Activated CD8-positive, alpha-beta memory T cell treated with anti-CD3 and anti-CD28 coated beads, Interleukin-2, amount 10 ng/mL, durations not matched to agents 7 days and 5 days (primary cell): Measurements from ENCODE around the gene PSMF1. TPM values are rescaled to one million over a fixed set of nuclear protein-coding genes. Genes with fewer than 3 reads are reported as not detected.

ENCODE experiments used
- ATAC-seq: fragments of 150-1000 bp; cut with Tn5 transposase; one replicate; pipeline ENCODE4 v1.10.0; 2021; ENCODE audit warnings: moderate library complexity
- CTCF ChIA-PET: fragments of 350-600 bp; sonication (Branson Sonifier 250); formaldehyde crosslinking; loops from one replicate; lab custom pipeline; 2021; ENCODE audit warnings: antibody characterized with exemption; lab: Charles Lee
- DNase-seq: peaks from one replicate; pipeline ENCODE4 v3.0.0-alpha.2; 2020
- H3K27ac Mint-ChIP-seq: one replicate; pipeline ENCODE4 v1.8.0; 2021; ENCODE audit warnings: mild to moderate bottlenecking, mixed read lengths
- H3K27me3 Mint-ChIP-seq: one replicate; pipeline ENCODE4 v1.8.0; 2021; ENCODE audit warnings: mixed read lengths
- H3K36me3 Mint-ChIP-seq: one replicate; pipeline ENCODE4 v1.8.0; 2021; ENCODE audit warnings: mild to moderate bottlenecking, mixed read lengths
- H3K4me1 Mint-ChIP-seq: one replicate; pipeline ENCODE4 v1.8.0; 2021; ENCODE audit warnings: mixed read lengths
- H3K4me3 Mint-ChIP-seq: one replicate; pipeline ENCODE4 v1.8.0; 2021; ENCODE audit warnings: mild to moderate bottlenecking, moderate library complexity, mixed read lengths
- H3K9me3 Mint-ChIP-seq: one replicate; pipeline ENCODE4 v1.8.0; 2022; ENCODE audit warnings: low read depth, mixed read lengths
- total RNA-seq, 2 experiments: library from RNA; stranded (reverse); gene quantifications; one replicate each; pipeline ENCODE4 v1.2.3, GENCODE V29; 2021

PSMF1 gene
- total RNA-seq, 2 experiments from 2014 or later = 146 to 147 TPM

DNA sequence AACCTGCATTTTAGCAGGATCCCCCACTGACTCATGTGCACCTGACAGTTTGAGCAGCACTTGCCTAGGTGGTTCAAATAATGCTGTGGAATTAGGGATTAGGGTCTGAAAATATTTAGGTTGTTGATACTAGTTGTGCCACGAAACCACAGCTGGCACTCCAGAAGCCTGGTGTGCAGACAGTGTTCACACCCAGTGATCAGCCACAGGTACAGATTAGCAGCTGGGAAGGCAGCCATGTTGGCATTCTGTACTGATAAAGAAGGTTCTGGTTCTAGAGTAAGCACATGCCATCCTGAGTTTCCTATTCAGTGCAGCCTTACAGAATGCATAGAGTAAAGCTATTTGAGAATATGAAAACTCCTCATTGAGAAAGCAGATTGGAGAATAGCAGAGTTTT lies 36.3 kb downstream of the PSMF1 start:
- peaks cover 16% of the 10 kb centered on the region for H3K4me1 Mint-ChIP-seq
- no peak overlapping the region for H3K4me3 Mint-ChIP-seq
- no peaks in the 10 kb centered on the region for H3K9me3 Mint-ChIP-seq
- no peak for DNase-seq
- no peaks in the 10 kb centered on the region for H3K27me3 Mint-ChIP-seq
- CTCF ChIA-PET = interaction anchor here (0.9 kb wide), 1 partner anchor 59 kb away, joined by 3 read pairs; no protein-coding TSS in a partner anchor
- H3K36me3 Mint-ChIP-seq = peaks cover 55% of the 10 kb centered on the region
- ATAC-seq = no peak
- no peak overlapping the region for H3K27ac Mint-ChIP-seq

DNA sequence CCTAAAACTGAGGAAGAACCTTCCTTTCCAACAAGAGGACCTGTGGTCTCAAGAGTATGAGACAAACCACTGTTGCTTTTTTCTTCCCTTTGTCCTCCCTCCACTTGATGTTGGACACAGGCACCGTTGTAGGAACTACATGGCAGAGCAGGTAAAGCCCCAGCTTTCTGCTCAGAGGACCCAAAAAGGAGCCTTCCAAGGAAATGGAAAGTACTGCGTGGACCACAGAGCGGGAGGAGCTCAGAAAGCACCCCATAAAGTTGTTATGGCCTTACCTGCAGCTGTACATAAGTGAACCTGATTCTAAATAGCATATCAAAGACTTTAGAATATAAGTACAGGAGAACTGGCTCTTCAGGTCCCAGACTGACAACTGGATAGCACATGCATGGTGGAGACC lies 36.9 kb downstream of the PSMF1 start:
- H3K4me3 Mint-ChIP-seq = no peak overlapping the region
- ATAC-seq = no peak
- CTCF ChIA-PET = no interaction called here
- no peak overlapping the region for H3K27ac Mint-ChIP-seq
- peaks cover 56% of the 10 kb centered on the region for H3K36me3 Mint-ChIP-seq
- no peaks in the 10 kb centered on the region for H3K27me3 Mint-ChIP-seq
- H3K9me3 Mint-ChIP-seq = no peaks in the 10 kb centered on the region
- H3K4me1 Mint-ChIP-seq = peaks cover 11% of the 10 kb centered on the region
- peak; percentile 27 for DNase-seq

DNA sequence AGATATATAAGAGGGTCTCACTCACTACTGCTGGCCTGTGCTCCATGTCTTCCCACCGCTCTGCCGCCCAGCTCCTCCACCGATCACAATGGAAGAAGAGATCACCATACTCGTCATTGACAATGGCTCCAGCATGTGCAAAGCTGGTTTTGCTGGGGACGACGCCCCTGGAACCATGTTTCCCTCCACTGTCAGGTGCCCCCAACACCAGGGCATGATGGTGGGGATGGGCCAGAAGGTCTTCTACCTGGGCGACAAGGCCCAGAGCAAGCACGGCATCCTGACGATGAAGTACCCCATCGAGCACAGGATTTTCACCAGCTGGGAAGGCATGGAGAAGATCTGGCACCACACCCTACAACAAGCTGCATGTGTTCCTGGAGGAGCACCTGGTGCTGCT lies 42.1 kb downstream of the PSMF1 start:
- no peak overlapping the region for H3K4me3 Mint-ChIP-seq
- H3K36me3 Mint-ChIP-seq = peaks cover 32% of the 10 kb centered on the region
- no peaks in the 10 kb centered on the region for H3K27me3 Mint-ChIP-seq
- CTCF ChIA-PET = no interaction called here
- peaks cover 7% of the 10 kb centered on the region for H3K4me1 Mint-ChIP-seq
- H3K27ac Mint-ChIP-seq = no peak overlapping the region
- DNase-seq = no peak
- no peaks in the 10 kb centered on the region for H3K9me3 Mint-ChIP-seq
- ATAC-seq = no peak

DNA sequence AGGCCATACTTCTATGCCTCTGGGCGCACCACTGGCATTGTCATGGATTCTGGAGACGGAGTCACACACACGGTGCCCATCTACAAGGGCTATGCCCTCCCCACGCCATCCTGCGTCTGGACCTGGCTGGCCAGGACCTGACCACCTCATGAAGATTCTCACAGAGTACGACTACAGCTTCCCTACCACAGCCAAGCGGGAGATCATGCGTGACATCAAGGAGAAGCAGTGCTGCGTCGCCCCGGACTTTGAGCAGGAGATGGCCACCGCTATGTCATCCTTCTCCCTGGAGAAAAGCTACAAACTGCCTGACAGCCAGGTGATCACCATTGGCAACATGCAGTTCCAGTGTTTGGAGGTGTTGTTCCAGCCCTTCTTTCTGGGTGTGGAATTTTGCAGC lies 42.6 kb downstream of the PSMF1 start:
- Mint-ChIP-seq H3K9me3 (no peaks in the 10 kb centered on the region), H3K27ac (no peak overlapping the region), H3K36me3 (peaks cover 30% of the 10 kb centered on the region), H3K27me3 (no peaks in the 10 kb centered on the region), H3K4me1 (peaks cover 7% of the 10 kb centered on the region), H3K4me3 (no peak overlapping the region)
- CTCF ChIA-PET = no interaction called here
- peak; percentile 21 for DNase-seq
- no peak for ATAC-seq

DNA sequence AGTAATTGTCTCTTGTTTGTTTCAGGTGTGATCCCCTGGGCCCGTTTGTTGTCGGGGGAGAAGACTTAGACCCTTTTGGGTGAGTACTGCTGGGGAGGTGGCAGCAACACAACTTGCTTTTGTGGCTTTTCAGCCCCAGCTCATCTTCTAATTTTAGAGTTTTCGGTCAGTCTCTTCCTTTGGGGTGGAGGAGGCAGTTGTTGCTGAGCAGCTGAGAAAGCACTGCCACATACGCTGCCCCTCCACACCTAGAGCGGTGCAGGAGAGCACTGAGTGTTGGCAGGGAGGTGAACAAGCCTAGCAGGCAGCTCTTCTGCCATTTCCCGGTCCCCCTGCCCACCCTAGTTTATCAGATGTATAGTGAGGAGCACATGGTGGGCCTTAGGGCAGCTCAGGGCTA lies 44.7 kb downstream of the PSMF1 start:
- Mint-ChIP-seq H3K4me3 (no peak overlapping the region), H3K36me3 (peaks cover 39% of the 10 kb centered on the region), H3K4me1 (peaks cover 7% of the 10 kb centered on the region), H3K9me3 (no peaks in the 10 kb centered on the region), H3K27ac (peak overlapping the region; percentile 43), H3K27me3 (no peaks in the 10 kb centered on the region)
- peak; percentile 37 for DNase-seq
- no peak for ATAC-seq
- CTCF ChIA-PET = interaction anchor here (1.5 kb wide), 1 partner anchor 50 kb away, joined by 4 read pairs; no protein-coding TSS in a partner anchor

DNA sequence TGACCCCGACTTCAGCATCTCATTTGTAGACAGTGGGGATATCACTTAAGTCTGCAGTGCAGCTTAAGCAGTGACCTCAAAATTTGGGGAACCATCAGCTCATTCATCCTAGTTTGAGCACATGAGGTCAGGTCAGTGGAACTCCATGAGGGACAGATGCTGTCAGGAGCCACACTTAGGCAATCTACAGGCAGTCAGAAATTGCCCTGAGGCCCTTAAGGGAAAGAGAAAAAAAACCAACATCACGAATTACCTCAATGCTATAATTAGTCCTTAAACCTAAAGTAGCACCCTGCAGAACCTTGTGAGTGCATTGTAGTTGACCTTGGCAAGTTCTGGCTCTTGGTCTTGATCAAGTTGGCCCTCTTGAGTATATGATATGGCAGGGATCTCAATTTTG lies 45.3 kb downstream of the PSMF1 start:
- ATAC-seq = no peak
- H3K4me3 Mint-ChIP-seq = no peak overlapping the region

DNA sequence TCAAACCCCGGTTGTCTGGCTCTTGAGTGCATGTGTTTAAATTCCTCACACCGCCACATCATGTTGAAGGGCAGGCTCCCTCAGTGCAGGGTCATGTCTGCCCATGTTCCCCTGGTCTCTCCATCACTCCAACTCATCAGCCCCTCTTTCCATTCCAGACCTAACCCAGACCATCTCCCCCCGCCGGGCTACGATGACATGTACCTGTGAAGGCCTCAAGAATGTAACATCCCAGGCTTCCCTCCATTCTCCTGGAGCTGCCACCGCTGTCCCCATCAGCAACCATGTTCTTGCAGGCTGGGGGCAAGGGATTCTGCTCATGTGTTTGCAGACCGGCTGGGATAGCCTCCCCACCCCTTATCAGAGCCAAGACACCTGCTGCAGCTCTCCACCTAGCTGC lies 46.5 kb downstream of the PSMF1 start:
- peaks cover 7% of the 10 kb centered on the region for H3K4me1 Mint-ChIP-seq
- peaks cover 47% of the 10 kb centered on the region for H3K36me3 Mint-ChIP-seq

More for the DNA sequence above, 45.3 kb downstream of the PSMF1 start:
- H3K9me3 Mint-ChIP-seq = no peaks in the 10 kb centered on the region
- DNase-seq = peak; percentile 9
- no peak overlapping the region for H3K27ac Mint-ChIP-seq
- H3K4me1 Mint-ChIP-seq = peaks cover 7% of the 10 kb centered on the region
- H3K36me3 Mint-ChIP-seq = peaks cover 44% of the 10 kb centered on the region
- no peaks in the 10 kb centered on the region for H3K27me3 Mint-ChIP-seq
- CTCF ChIA-PET = interaction anchor here (1.5 kb wide), 1 partner anchor 49 kb away, joined by 4 read pairs; no protein-coding TSS in a partner anchor

DNA sequence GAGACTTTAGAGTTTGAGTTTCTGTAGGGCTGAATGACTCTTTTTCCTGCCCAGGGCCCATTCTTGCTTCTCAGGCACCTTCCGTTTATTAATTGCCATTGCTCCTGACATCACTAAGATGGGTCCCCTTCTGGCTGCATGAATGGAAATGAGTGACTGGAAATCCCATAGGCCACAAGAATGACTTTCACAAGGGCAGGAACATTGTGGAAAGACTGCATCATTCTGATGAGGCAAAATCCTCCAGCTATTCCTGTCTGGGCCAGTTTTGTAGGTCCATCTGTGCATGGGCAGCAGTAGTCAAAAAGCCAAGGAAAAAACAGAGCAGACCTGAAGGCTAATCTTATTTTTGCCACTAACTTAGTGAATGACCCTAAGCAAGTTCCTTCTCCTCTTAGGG lies 47.1 kb downstream of the PSMF1 start:
- no peak overlapping the region for H3K27ac Mint-ChIP-seq
- ATAC-seq = no peak
- peaks cover 7% of the 10 kb centered on the region for H3K4me1 Mint-ChIP-seq
- peak; percentile 18 for DNase-seq
- H3K4me3 Mint-ChIP-seq = no peak overlapping the region
- no peaks in the 10 kb centered on the region for H3K27me3 Mint-ChIP-seq
- CTCF ChIA-PET = no interaction called here
- peaks cover 48% of the 10 kb centered on the region for H3K36me3 Mint-ChIP-seq
- H3K9me3 Mint-ChIP-seq = no peaks in the 10 kb centered on the region

More for the DNA sequence above, 46.5 kb downstream of the PSMF1 start:
- ATAC-seq = no peak
- no peaks in the 10 kb centered on the region for H3K9me3 Mint-ChIP-seq
- H3K4me3 Mint-ChIP-seq = no peak overlapping the region
- CTCF ChIA-PET = no interaction called here
- H3K27me3 Mint-ChIP-seq = no peaks in the 10 kb centered on the region
- peak; percentile 33 for DNase-seq
- no peak overlapping the region for H3K27ac Mint-ChIP-seq

DNA sequence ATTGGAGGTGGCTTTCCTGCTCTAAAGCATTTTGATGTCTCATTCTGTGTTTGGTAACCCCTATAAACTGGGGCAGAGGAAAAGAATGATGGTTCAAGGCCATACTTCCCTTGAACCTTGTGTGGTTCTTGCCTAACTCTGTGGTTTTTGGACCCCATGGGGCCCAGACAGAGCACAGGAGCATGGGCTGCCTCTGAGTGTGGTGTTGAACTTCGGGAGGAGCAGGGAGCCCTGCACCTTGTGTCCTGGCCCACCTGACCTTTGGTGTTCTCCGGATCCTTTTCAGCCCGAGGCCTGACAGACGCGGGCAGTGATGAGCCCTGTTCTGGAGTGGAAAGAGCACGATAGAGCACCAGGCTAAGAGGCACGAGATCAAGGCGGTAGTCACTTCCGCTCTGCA lies 47.5 kb downstream of the PSMF1 start:
- CTCF ChIA-PET = no interaction called here
- Mint-ChIP-seq H3K4me1 (peaks cover 7% of the 10 kb centered on the region), H3K27me3 (no peaks in the 10 kb centered on the region), H3K27ac (no peak overlapping the region), H3K9me3 (no peaks in the 10 kb centered on the region), H3K4me3 (no peak overlapping the region), H3K36me3 (peaks cover 48% of the 10 kb centered on the region)
- peak; percentile 14 for DNase-seq
- no peak for ATAC-seq

DNA sequence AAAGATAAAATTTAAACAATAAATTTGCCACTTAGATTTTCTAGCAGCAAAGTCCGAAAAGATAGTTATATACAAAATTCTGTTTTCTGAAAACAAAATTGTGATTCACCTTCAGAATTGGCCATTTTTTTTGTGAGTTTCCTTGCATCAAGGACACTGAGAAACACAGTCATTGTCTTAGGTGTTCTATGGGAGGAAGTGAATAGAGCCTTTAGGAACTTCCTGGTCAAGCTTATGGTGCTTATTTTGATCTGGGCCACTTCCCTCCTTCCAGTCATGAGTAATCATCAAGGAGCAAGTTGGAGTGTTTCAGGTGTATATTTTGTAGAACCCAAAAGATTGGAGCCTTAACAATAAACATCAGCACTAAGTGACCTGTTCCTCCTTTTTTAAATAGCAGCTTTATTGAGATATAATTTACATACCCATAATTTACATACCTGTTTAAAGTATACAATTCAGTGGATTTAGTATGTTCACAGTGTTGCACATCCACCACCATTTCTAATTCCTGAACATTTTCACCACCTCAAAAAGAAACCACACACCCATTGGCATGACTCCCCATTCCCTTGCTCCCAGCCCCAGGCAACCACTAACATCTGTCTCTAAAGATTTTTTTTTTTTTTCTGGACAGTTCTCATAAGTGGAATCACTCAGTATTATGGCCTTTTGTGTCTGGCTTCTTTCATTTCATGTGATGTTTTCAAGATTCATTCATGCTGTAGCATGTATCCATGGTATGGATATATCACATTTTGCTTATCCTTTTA lies 48.7 kb downstream of the PSMF1 start:
- H3K27ac Mint-ChIP-seq = no peak overlapping the region

DNA sequence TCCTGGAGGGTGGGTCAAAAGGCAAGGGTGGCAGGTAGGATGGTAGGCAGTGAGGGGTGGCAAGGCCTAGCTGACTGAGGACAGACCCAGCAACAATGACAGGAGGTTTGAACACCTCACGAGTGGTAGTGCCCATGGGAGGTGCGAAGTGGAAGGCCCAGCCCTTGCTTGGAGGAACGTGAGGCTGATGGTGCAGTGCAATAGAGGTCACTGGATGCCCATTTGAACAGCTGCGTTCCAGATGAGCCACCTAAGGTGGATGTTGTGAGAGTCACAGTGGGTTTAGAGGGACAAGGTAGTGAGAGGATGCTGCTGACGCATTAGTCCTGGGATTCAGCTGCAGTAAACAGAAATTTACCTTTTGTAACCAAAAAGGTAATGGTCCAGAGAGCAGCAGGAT lies 50.8 kb downstream of the PSMF1 start:
- H3K9me3 Mint-ChIP-seq = no peaks in the 10 kb centered on the region
- H3K27ac Mint-ChIP-seq = no peak overlapping the region
- no peaks in the 10 kb centered on the region for H3K27me3 Mint-ChIP-seq
- no peak overlapping the region for H3K4me3 Mint-ChIP-seq
- peaks cover 47% of the 10 kb centered on the region for H3K36me3 Mint-ChIP-seq
- no peaks in the 10 kb centered on the region for H3K4me1 Mint-ChIP-seq
- CTCF ChIA-PET = interaction anchor here (0.6 kb wide), 1 partner anchor 213 kb away, joined by 3 read pairs; no protein-coding TSS in a partner anchor
- no peak for ATAC-seq
- peak; percentile 29 for DNase-seq

More for the DNA sequence above, 48.7 kb downstream of the PSMF1 start:
- no peak for DNase-seq
- CTCF ChIA-PET = no interaction called here
- Mint-ChIP-seq H3K4me1 (peaks cover 3% of the 10 kb centered on the region), H3K27me3 (no peaks in the 10 kb centered on the region), H3K36me3 (peaks cover 47% of the 10 kb centered on the region), H3K9me3 (no peaks in the 10 kb centered on the region), H3K4me3 (no peak overlapping the region)
- ATAC-seq = no peak

DNA sequence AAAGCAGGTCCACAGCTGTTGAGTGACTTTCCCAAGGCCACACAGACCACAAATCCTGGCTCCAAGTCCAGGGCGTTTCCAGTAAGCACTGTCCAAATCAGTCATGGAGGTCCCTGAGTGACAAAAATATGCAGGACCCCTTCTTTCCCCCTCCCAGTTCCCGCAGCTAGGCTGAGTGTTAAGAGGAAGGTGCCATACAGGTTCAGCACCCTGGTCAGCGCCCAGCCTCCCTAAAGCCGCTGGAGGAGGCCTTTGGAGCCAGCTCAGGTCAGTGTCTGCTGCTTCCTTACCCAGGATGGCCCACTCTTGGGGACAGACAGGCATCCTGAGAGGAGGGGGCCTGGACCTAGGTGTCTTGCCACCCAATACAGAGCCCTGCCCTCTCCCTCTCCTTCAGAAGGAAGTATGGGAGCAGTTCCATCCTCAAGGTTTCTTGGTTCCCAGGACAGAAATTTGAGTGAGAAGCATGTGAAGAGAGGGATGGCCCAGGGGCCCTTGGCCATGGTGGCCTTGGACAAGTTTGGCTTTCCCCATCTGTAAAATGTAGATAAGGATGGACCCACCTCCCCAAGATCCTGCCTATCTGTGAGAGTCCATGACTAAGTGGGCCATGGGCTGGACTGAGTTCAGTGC lies 53.2 kb downstream of the PSMF1 start:
- H3K36me3 Mint-ChIP-seq = peaks cover 31% of the 10 kb centered on the region
- no peak for ATAC-seq

DNA sequence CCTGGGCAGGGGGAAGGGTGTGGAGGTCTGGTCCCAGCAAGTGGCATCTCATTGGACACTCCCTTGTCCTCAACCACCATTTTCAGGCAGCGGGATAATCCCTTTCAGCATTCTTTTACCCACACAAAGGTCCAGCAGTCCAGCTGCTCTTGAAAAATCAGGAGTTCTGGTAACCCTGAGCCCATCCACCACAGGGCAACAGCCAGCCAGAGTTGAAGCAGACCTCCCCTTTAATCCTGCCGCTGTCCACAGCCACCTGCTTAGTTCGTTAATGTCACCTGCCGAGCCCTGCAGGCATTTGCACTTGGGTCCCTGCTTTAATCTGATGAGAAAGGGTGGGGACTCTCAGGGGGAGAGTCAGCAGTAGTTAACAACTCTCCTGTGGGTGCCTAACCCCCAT lies 55.3 kb downstream of the PSMF1 start:
- H3K4me3 Mint-ChIP-seq = no peak overlapping the region
- DNase-seq = no peak
- H3K9me3 Mint-ChIP-seq = no peaks in the 10 kb centered on the region
- CTCF ChIA-PET = no interaction called here
- H3K27ac Mint-ChIP-seq = no peak overlapping the region
- H3K4me1 Mint-ChIP-seq = no peaks in the 10 kb centered on the region
- ATAC-seq = no peak
- no peaks in the 10 kb centered on the region for H3K27me3 Mint-ChIP-seq
- H3K36me3 Mint-ChIP-seq = peaks cover 14% of the 10 kb centered on the region

More for the DNA sequence above, 53.2 kb downstream of the PSMF1 start:
- DNase-seq = peak; percentile 42
- no peaks in the 10 kb centered on the region for H3K9me3 Mint-ChIP-seq
- H3K27me3 Mint-ChIP-seq = no peaks in the 10 kb centered on the region
- no peak overlapping the region for H3K4me3 Mint-ChIP-seq
- CTCF ChIA-PET = interaction anchor here (1.9 kb wide), 1 partner anchor 216 kb away, joined by 5 read pairs; no protein-coding TSS in a partner anchor
- no peak overlapping the region for H3K27ac Mint-ChIP-seq
- no peaks in the 10 kb centered on the region for H3K4me1 Mint-ChIP-seq

DNA sequence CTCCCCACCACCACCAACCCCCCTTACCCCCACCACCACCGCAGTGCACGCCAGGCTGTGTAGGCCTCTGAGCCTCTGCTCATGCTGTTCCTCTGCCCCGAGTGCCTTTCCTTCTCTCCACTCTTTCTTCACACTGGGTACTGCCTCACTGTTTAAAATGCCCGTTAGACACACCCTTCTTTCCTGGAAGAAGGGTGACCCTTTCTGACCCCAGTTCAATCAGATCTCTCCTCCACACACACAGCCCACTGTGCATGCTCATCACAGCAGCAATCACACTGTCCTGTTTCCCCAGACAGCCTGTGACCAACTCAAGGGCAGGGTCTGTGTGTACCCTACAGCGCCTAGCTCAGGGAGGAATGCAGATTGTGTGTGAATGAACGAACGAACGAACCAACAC lies 56.4 kb downstream of the PSMF1 start:
- H3K36me3 Mint-ChIP-seq = peaks cover 10% of the 10 kb centered on the region
- H3K4me3 Mint-ChIP-seq = no peak overlapping the region

More for the DNA sequence above, 56.4 kb downstream of the PSMF1 start:
- no peak for ATAC-seq
- H3K27ac Mint-ChIP-seq = no peak overlapping the region
- no peaks in the 10 kb centered on the region for H3K9me3 Mint-ChIP-seq
- DNase-seq = no peak
- no peaks in the 10 kb centered on the region for H3K4me1 Mint-ChIP-seq
- H3K27me3 Mint-ChIP-seq = no peaks in the 10 kb centered on the region
- CTCF ChIA-PET = no interaction called here
